GM18511 (cell line): ENCODE results near the gene ZNF789.
"Not testable (repeated sequence)": the region's sequence is repeated elsewhere in the genome, so short reads cannot be mapped to it uniquely, and the experiment has no call there.

ENCODE experiments used
- ATAC-seq: cut with Tn5 transposase; IDR thresholded peaks from one replicate; pipeline ENCODE4 v1.9.1; 2021; ENCODE audit warnings: mild to moderate bottlenecking, moderate library complexity; ENCODE audit not compliant: unreplicated experiment

ZNF789 gene

DNA sequence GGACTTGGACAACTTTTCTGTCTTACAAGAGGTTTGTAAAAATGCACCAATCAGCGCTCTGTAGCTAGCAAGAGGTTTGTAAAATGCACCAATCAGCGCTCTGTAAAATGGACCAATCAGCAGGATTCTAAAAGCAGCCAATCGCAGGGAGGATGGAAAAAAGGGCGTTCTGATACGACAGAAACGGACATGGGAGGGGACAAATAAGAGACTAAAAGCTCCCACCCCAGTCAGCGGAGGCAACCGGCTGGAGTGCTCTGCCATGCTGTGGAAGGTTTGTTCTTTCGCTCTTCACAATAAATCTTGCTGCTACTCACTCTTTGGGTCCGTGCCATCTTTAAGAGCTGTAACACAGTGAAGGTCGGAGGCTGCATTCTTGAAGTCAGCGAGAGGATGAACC, 28.5 kb downstream of the ZNF789 start:
- not testable (repeated sequence) for ATAC-seq

- ATAC-seq = no peak
Measured at GRCh38 chr7:99504281-99504602, 31.6 kb downstream of the ZNF789 start.

GRCh38 chr7:99504603-99505323, 32.1 kb downstream of the ZNF789 start, which contains the start of gene ZKSCAN5:
ZKSCAN5 (plus strand) TSS chr7:99504662; CDS start chr7:99506045, 1,383 bp downstream.
- peak; percentile 82 for ATAC-seq

- peak; percentile 10 for ATAC-seq
Measured at GRCh38 chr7:99505324-99505662, 32.6 kb downstream of the ZNF789 start.

GRCh38 chr7:99514050-99514449, 41.4 kb downstream of the ZNF789 start:
- no peak for ATAC-seq

DNA sequence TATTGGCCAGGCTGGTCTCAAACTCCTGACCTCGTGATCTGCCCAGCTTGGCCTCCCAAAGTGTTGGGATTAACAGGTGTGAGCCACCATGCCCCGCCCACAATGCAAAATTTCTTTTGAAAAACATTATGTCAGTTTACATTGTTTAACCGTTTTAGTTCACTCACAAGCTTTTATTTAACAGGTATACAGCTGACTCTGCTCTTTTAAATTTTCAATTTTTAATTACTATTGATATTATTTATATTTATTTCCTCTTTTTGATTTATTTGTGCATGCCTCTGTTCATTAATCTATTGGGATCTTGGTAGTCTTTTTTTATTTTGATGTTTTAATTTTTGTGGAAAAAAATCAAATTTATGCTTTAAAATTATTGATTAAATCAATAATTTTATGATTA, 48.7 kb downstream of the ZNF789 start:
- no peak for ATAC-seq

DNA sequence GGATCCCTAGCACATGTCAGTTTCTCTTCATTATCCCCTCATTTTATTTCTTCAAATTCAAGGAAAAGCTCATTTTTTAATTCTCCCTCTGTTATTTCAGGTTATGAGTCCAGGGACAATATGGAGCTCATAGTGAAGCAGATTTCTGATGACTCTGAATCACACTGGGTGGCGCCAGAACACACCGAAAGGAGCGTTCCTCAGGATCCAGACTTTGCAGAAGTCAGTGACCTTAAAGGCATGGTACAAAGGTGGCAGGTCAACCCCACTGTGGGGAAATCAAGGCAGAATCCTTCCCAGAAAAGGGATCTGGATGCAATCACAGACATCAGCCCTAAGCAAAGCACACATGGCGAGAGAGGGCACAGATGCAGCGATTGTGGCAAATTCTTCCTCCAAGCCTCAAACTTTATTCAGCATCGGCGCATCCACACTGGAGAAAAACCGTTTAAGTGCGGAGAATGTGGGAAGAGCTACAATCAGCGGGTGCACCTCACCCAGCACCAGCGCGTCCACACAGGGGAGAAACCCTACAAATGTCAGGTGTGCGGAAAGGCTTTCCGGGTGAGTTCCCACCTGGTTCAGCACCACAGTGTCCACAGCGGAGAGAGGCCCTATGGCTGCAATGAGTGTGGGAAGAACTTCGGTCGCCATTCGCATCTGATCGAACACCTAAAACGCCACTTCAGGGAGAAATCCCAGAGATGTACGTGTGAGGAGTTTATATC, 53.2 kb downstream of the ZNF789 start:
- ATAC-seq = no peak

DNA sequence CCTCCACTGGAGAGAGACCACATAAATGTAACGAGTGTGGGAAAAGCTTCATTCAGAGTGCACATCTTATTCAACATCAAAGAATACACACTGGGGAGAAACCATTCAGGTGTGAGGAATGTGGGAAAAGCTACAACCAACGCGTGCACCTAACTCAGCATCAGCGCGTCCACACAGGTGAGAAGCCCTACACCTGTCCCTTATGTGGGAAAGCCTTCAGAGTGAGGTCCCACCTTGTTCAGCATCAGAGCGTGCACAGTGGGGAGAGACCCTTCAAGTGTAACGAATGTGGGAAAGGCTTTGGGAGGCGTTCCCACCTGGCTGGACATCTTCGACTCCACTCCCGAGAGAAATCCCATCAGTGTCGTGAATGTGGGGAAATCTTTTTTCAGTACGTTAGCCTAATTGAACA, 58.7 kb downstream of the ZNF789 start:
- no peak for ATAC-seq

GRCh38 chr7:99535667-99536066, 63.0 kb downstream of the ZNF789 start:
- no peak for ATAC-seq
